Tibial nerve (tissue), 4 donors: ENCODE measurements around the gene NRBF2. TPM values are rescaled to one million over a fixed set of nuclear protein-coding genes. Genes with fewer than 3 reads are reported as not detected.
A peak's percentile ranks its signal among the peaks of the same experiment; 100 is the strongest.
"Not testable (repeated sequence)": the region's sequence is repeated elsewhere in the genome, so short reads cannot be mapped to it uniquely, and the experiment has no call there.

Source experiments
- DNase-seq, 2 donors: peaks; one replicate each; pipeline ENCODE4 v3.0.0-alpha.2; 2019; ENCODE audit warnings: low spot score in 2 of 2
- H3K27ac ChIP-seq, 4 donors: fragments of 200-600 bp; sonication (generic) in 3 of 4; one replicate each; pipeline ENCODE4 v1.5.1; 2017 to 2019; ENCODE audit warnings: mild to moderate bottlenecking in 1 of 4
- H3K27me3 ChIP-seq, 2 donors: fragments of 200-600 bp; sonication (generic) in 1 of 2; one replicate each; pipeline versions ENCODE4 v1.5.1 to v1.6.0; 2017 to 2019
- H3K36me3 ChIP-seq, 3 donors: fragments of 200-600 bp; sonication (generic); one replicate each; pipeline ENCODE4 v1.5.1; 2018 to 2019
- H3K4me1 ChIP-seq, 4 donors: fragments of 200-600 bp; sonication (generic) in 3 of 4; one replicate each; pipeline ENCODE4 v1.5.1; 2017 to 2019
- H3K4me3 ChIP-seq, 4 donors: fragments of 200-600 bp; sonication (generic) in 3 of 4; one replicate each; pipeline ENCODE4 v1.5.1; 2017 to 2019; ENCODE audit warnings: mild to moderate bottlenecking in 1 of 4, moderate library complexity in 1 of 4
- H3K9me3 ChIP-seq, 4 donors: fragments of 200-600 bp; sonication (generic) in 3 of 4; one replicate each; pipeline ENCODE4 v1.5.1; 2017 to 2019
- EP300 ChIP-seq, 2 donors: sonication (generic); formaldehyde crosslinking; IDR thresholded peaks; one replicate each; pipeline ENCODE4 v1.6.1; 2017; ENCODE audit warnings: antibody characterized with exemption in 2 of 2, mild to moderate bottlenecking in 1 of 2
- POLR2A ChIP-seq, 2 donors: fragments of 450-650 bp; IDR thresholded peaks; one replicate each; pipeline ENCODE4 v1.6.1; 2017; ENCODE audit warnings: antibody characterized with exemption in 2 of 2, mild to moderate bottlenecking in 2 of 2, moderate library complexity in 2 of 2
- WGBS, 2 donors: methylation state at CpG; one replicate each; pipeline ENCODE4 v1.1.5; 2018; 5-methylcytosine and 5-hydroxymethylcytosine counted together
- total RNA-seq, 4 donors: library from RNA; depleted of rRNA; stranded (reverse); fragments of >200 nt; gene quantifications; one replicate each; pipeline ENCODE4 v1.1.0, GENCODE V29; 2016
- TF ChIP-seq, protein P1 (sequence below), 5 experiments: fragments of 200-600 bp in 3 of 5; fragments of 450-650 bp in 2 of 5; sonication (generic) in 3 of 5; IDR thresholded peaks; one replicate each; pipeline ENCODE4 v1.5.1; 2016 to 2019; ENCODE audit warnings: antibody characterized with exemption in 5 of 5, mild to moderate bottlenecking in 3 of 5, moderate library complexity in 2 of 5

Gene NRBF2
- total RNA-seq, 4 donors from 2014 or later = 9.6 to 12.7 (median 12.4) TPM

DNA sequence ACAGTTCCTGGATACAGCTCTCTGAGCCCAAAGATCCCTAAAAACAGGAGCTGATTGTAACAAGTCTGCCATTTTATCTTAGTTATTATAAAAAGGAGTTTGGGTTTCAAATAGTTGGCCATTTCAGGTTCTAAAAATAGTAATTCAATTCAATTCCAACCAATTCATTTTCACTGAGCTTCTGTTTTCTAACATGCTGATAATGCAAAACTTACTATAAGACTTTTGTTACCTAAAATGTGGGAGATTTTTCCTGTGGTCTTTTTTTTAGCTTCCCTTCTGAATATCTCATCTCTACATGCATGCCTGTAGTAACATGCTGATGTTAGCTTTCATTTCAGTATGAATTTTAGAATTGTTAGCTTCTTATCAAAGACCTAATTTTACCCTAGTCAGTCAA lies 13.4 kb downstream of the NRBF2 start:
- no peak for DNase-seq

DNA sequence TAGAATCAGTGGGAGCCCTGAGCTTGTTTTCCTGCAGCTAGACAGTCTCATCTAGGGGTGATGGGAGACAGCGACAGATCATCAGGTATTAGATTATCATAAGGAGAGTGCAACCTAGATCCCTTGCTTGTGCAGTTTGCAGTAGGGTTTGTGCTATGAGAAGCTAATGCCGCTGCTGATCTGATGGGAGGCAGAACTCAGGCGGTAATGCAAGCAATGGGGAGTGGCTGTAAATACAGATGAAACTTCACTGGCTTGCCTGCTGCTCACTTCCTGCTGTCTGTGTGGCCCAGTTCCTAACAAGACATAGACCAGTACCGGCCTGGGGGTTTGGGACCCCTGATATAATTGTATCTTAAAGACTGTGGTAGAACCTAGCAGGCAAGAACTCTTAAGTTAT lies 17.6 kb downstream of the NRBF2 start:
- Histone ChIP-seq H3K36me3 (peaks cover 0 to 48% (median 0%) of the 10 kb centered on the region in 3 donors), H3K4me3 (no peak overlapping the region), H3K27me3 (no peaks in the 10 kb centered on the region), H3K9me3 (no peaks in the 10 kb centered on the region), H3K4me1 (peaks cover 0 to 18% (median 6%) of the 10 kb centered on the region in 4 donors), H3K27ac (no peak overlapping the region)
- DNase-seq = no peak
- TF ChIP-seq POLR2A (IDR thresholded peaks at IDR 0.05) (no peak), EP300 (IDR thresholded peaks at IDR 0.05) (no peak)
- TF ChIP-seq, protein P1, sequence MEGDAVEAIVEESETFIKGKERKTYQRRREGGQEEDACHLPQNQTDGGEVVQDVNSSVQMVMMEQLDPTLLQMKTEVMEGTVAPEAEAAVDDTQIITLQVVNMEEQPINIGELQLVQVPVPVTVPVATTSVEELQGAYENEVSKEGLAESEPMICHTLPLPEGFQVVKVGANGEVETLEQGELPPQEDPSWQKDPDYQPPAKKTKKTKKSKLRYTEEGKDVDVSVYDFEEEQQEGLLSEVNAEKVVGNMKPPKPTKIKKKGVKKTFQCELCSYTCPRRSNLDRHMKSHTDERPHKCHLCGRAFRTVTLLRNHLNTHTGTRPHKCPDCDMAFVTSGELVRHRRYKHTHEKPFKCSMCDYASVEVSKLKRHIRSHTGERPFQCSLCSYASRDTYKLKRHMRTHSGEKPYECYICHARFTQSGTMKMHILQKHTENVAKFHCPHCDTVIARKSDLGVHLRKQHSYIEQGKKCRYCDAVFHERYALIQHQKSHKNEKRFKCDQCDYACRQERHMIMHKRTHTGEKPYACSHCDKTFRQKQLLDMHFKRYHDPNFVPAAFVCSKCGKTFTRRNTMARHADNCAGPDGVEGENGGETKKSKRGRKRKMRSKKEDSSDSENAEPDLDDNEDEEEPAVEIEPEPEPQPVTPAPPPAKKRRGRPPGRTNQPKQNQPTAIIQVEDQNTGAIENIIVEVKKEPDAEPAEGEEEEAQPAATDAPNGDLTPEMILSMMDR (IDR thresholded peaks at IDR 0.05) = no peak
- whole genome bisulfite sequencing, 2 donors = 90 to 95% methylated on average over 4 of the region's 4 CpGs

More for the DNA sequence above, 13.4 kb downstream of the NRBF2 start:
- Histone ChIP-seq H3K4me3 (no peak overlapping the region), H3K9me3 (no peaks in the 10 kb centered on the region), H3K36me3 (peaks cover 0 to 13% (median 0%) of the 10 kb centered on the region in 3 donors), H3K4me1 (peaks cover 0 to 17% (median 6%) of the 10 kb centered on the region in 4 donors), H3K27me3 (no peaks in the 10 kb centered on the region), H3K27ac (peak overlapping the region in 1 of 4 donors; percentile 29)
- TF ChIP-seq EP300 (IDR thresholded peaks at IDR 0.05) (no peak), POLR2A (IDR thresholded peaks at IDR 0.05) (no peak)
- TF ChIP-seq, protein P1 (IDR thresholded peaks at IDR 0.05) = no peak

DNA sequence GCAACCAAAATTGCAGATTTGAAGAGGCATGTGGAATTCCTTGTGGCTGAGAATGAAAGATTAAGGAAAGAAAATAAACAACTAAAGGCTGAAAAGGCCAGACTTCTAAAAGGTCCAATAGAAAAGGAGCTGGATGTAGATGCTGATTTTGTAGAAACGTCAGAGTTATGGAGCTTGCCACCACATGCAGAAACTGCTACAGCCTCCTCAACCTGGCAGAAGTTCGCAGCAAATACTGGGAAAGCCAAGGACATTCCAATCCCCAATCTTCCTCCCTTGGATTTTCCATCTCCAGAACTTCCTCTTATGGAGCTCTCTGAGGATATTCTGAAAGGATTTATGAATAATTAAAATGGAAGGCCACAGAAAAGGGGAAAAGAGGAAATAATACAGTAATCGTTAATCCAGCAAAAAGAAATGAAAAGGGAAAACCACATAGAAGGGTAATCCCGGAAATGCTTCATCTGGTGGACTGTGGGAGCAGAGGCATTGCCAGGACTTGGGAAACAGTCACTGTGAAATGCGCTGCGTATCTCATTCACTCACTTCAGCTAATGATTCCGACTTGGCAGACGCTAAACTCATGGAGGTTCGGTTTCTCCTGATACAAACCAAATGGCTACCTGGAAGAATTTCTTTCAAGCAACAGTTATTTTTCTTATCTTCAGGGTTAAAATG lies 20.9 kb downstream of the NRBF2 start:
- DNase-seq, H3K9me3 ChIP-seq, H3K27ac ChIP-seq, H3K4me3 ChIP-seq, H3K27me3 ChIP-seq: not testable (repeated sequence)
- H3K36me3 ChIP-seq = peaks cover 0 to 48% (median 0%) of the 10 kb centered on the region in 3 donors
- H3K4me1 ChIP-seq = peaks cover 0 to 17% (median 0%) of the 10 kb centered on the region in 4 donors
- WGBS, 2 donors = 84 to 89% methylated on average over 9 of the region's 9 CpGs

DNA sequence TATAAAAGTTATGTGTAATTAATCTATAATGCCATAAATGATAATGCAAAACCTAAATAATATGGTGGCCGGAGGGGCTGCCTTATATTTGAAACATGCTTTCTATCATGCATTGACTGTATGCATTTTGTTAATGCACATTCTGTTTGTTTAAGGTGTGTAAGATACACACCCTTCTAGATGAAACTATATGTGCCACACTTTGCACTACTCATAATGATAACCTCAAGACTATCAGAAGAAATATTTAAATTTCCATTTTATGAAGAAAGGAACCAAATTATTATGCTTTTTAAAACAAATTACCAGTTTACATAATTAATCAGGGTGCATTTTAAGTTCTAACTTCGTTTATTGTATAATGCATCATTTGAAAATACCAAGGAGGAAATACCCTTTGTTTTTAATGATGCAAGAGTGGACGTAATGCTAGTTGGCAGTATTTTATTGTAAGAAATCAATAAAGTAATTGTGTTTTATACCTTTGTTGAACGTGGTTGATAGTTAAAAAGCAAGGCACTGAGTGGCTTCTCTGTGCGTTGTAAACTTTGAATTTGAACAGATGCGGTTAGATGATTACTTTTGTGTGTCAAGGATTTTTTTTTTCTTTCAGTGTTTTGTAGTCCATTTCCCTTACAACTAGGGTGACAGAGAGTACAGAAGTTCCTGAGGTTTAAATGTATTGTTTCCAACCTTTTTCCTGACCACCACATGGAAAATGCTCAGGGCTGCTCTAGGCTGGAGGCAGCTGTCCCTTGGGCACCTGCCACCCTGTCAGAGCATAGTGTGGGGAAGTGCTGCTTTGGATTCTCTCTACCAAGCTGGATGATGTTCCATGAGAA lies 21.6 kb downstream of the NRBF2 start:
- TF ChIP-seq POLR2A (IDR thresholded peaks at IDR 0.05) (no peak), EP300 (IDR thresholded peaks at IDR 0.05) (no peak)
- TF ChIP-seq, protein P1 (IDR thresholded peaks at IDR 0.05) = no peak
- Histone ChIP-seq H3K27me3 (no peaks in the 10 kb centered on the region), H3K9me3 (no peaks in the 10 kb centered on the region), H3K4me1 (peaks cover 0 to 17% (median 0%) of the 10 kb centered on the region in 4 donors), H3K27ac (no peak overlapping the region), H3K36me3 (peaks cover 0 to 48% (median 0%) of the 10 kb centered on the region in 3 donors), H3K4me3 (no peak overlapping the region)
- DNase-seq = no peak
- WGBS, 2 donors = 80 to 81% methylated on average over 6 of the region's 6 CpGs

DNA sequence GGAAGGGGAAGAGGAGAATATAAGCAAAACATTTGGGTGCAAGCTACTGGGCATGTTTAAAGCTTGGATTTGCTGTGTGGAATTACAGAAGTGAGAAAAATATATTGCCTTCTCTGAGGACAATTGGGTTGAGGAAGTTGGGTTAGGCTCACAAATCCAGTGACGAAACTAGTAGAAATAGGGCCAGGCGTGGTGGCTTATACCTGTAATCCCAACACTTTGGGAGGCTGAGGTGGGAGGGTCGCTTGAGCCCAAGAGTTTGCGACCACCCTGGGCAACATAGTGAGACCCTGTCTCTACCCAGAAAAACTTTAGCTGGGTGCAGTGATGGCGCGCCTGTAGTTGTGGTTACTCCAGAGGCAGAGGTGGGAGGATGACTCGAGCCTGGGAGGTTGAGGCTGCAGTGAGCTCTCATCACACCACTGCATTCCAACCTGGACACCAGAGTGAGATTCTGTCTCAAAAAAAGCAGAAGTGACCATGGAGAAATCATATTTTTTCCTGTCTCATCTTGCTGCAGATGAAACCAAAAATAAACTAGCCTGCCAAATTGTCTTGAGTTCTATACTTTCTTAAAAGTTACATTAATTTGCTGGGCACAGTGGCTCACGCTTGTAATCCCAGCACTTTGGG lies 22.4 kb downstream of the NRBF2 start:
- Histone ChIP-seq H3K4me3 (no peak overlapping the region), H3K27ac (no peak overlapping the region), H3K36me3 (peaks cover 0 to 45% (median 0%) of the 10 kb centered on the region in 3 donors), H3K4me1 (peaks cover 0 to 17% (median 0%) of the 10 kb centered on the region in 4 donors), H3K9me3 (no peaks in the 10 kb centered on the region), H3K27me3 (no peaks in the 10 kb centered on the region)
- WGBS, 2 donors = 89 to 91% methylated on average over 8 of the region's 8 CpGs
- TF ChIP-seq, protein P1 (IDR thresholded peaks at IDR 0.05) = no peak
- TF ChIP-seq EP300 (IDR thresholded peaks at IDR 0.05) = no peak
- TF ChIP-seq POLR2A (IDR thresholded peaks at IDR 0.05) = no peak
- DNase-seq = no peak
